NCI-H226 (cell line): ENCODE measurements around the gene TMA7.
"Not testable (repeated sequence)": the region's sequence is repeated elsewhere in the genome, so short reads cannot be mapped to it uniquely, and the experiment has no call there.

Experiments used
- DNase-seq: peaks from one replicate; pipeline ENCODE4 v3.0.0-alpha.2; 2015

Gene TMA7

GRCh38 chr3:48469046-48469915, 29.2 kb downstream of the TMA7 start:
- no peak for DNase-seq

- DNase-seq, result no peak
Observed at GRCh38 chr3:48470286-48470685, 30.2 kb downstream of the TMA7 start.

GRCh38 chr3:48472673-48472922, 32.5 kb downstream of the TMA7 start:
- no peak for DNase-seq

GRCh38 chr3:48472923-48473616, 33.0 kb downstream of the TMA7 start:
- DNase-seq, result peak; percentile 93

GRCh38 chr3:48473617-48473952, 33.5 kb downstream of the TMA7 start:
- no peak for DNase-seq

GRCh38 chr3:48474031-48474430, 34.0 kb downstream of the TMA7 start:
- DNase-seq, result not testable (repeated sequence)

GRCh38 chr3:48474619-48475018, 34.6 kb downstream of the TMA7 start:
- DNase-seq, result no peak

- DNase-seq, result no peak
Observed at GRCh38 chr3:48475188-48475587, 35.1 kb downstream of the TMA7 start.

- DNase-seq, result no peak
Observed at GRCh38 chr3:48476426-48477053, 36.5 kb downstream of the TMA7 start.

GRCh38 chr3:48477959-48478520, 38.0 kb downstream of the TMA7 start:
- DNase-seq, result no peak

- no peak for DNase-seq
Observed at GRCh38 chr3:48478626-48479555, 38.8 kb downstream of the TMA7 start.

GRCh38 chr3:48480891-48481290, 40.8 kb downstream of the TMA7 start:
- not testable (repeated sequence) for DNase-seq

- DNase-seq, result not testable (repeated sequence)
Observed at GRCh38 chr3:48482822-48483221, 42.8 kb downstream of the TMA7 start.

GRCh38 chr3:48486952-48487351, 46.9 kb downstream of the TMA7 start:
- DNase-seq, result no peak

GRCh38 chr3:48492461-48493202, 52.6 kb downstream of the TMA7 start:
- no peak for DNase-seq

GRCh38 chr3:48493203-48493501, 53.1 kb downstream of the TMA7 start:
- DNase-seq, result no peak
